Activated CD8-positive, alpha-beta T cell treated with anti-CD3 and anti-CD28 coated beads for 36 hours (primary cell): ENCODE measurements around the gene GUCA2B. TPM values are rescaled to one million over a fixed set of nuclear protein-coding genes. Genes with fewer than 3 reads are reported as not detected.
A peak's percentile ranks its signal among the peaks of the same experiment; 100 is the strongest.

Experiments used
- ATAC-seq: fragments of 200-7000 bp; cut with Tn5 transposase; one replicate; pipeline ENCODE4 v1.10.0; 2021; ENCODE audit warnings: mild to moderate bottlenecking, moderate library complexity
- CTCF ChIA-PET: fragments of 350-600 bp; sonication (Branson Sonifier 250); formaldehyde crosslinking; loops from one replicate; lab custom pipeline; 2021; ENCODE audit warnings: antibody characterized with exemption; lab: Charles Lee
- POLR2A ChIA-PET: fragments of 350-600 bp; sonication (Branson Sonifier 250); formaldehyde crosslinking; loops from one replicate; lab custom pipeline; 2021; ENCODE audit warnings: antibody characterized with exemption; lab: Charles Lee
- DNase-seq: peaks from one replicate; pipeline ENCODE4 v3.0.0-alpha.2; 2020
- H3K27ac Mint-ChIP-seq: one replicate; pipeline ENCODE4 v1.8.0; 2021; ENCODE audit warnings: mild to moderate bottlenecking, mixed read lengths
- H3K27me3 Mint-ChIP-seq: one replicate; pipeline ENCODE4 v1.8.0; 2021; ENCODE audit warnings: mixed read lengths
- H3K36me3 Mint-ChIP-seq: one replicate; pipeline ENCODE4 v1.8.0; 2021; ENCODE audit warnings: low read depth, mixed read lengths
- H3K4me1 Mint-ChIP-seq: one replicate; pipeline ENCODE4 v1.8.0; 2021; ENCODE audit warnings: low read depth, mixed read lengths
- H3K4me3 Mint-ChIP-seq: one replicate; pipeline ENCODE4 v1.8.0; 2021; ENCODE audit warnings: mild to moderate bottlenecking, moderate library complexity, mixed read lengths
- H3K9me3 Mint-ChIP-seq: one replicate; pipeline ENCODE4 v1.8.0; 2021; ENCODE audit warnings: mixed read lengths
- intact Hi-C: fragments of 100-400 bp; cut with micrococcal nuclease; formaldehyde crosslinking; loops from one replicate; pipeline ENCODE4 v1.10.0; 2022
- total RNA-seq, 2 experiments: library from RNA; stranded (reverse); gene quantifications; one replicate each; pipeline ENCODE4 v1.2.3, GENCODE V29; 2021
- TF ChIP-seq, protein P1 (sequence below): fragments of 200-600 bp; IDR thresholded peaks from one replicate; pipeline ENCODE4 v1.8.0; 2022; ENCODE audit warnings: antibody characterized with exemption, mild to moderate bottlenecking

Gene GUCA2B
- total RNA-seq, 2 experiments from 2014 or later = not detected

DNA sequence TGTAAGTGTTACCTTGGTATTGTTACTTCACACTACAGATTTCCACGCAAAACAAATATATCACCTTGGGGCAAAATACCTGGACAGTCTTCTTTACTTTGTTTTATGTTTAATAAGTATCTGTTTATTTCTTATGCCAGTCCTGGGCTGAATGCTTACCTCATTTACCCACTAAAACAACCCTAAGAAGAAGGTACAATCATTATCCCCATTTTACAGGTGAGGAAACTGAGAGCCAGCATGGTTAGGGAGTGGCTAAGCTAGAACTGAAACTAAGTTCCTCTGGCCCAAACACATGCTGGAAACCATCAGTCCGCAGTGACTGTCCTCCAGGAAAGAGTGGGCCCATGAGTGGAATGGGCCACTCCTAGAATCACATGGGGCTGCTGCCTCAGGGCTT is 13.0 kb upstream of the GUCA2B start:
- CTCF ChIA-PET = interaction anchor here (1.4 kb wide), 1 partner anchor 34 kb away, joined by 4 read pairs; no protein-coding TSS in a partner anchor
- TF ChIP-seq, protein P1, sequence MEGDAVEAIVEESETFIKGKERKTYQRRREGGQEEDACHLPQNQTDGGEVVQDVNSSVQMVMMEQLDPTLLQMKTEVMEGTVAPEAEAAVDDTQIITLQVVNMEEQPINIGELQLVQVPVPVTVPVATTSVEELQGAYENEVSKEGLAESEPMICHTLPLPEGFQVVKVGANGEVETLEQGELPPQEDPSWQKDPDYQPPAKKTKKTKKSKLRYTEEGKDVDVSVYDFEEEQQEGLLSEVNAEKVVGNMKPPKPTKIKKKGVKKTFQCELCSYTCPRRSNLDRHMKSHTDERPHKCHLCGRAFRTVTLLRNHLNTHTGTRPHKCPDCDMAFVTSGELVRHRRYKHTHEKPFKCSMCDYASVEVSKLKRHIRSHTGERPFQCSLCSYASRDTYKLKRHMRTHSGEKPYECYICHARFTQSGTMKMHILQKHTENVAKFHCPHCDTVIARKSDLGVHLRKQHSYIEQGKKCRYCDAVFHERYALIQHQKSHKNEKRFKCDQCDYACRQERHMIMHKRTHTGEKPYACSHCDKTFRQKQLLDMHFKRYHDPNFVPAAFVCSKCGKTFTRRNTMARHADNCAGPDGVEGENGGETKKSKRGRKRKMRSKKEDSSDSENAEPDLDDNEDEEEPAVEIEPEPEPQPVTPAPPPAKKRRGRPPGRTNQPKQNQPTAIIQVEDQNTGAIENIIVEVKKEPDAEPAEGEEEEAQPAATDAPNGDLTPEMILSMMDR = no peak

DNA sequence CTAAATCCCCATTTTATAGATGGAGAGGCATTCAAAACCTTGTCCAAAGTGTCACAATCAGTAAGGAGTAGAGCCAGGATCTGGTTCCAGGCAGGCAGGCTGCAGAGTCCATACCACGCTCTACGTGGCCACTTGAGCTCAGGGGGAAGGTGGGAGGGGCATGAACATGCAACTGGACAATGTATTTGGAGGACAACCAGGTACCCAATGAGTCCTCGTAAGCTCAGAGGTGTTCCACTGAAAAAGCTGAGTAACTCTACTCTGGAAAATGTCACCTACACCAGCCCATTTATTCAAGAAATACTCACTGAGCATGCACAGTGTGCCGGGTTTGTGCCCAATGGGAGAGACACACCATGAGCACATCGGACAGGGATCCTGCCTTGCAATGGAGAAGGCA is 11.2 kb upstream of the GUCA2B start:
- Mint-ChIP-seq H3K27me3 (peaks cover 23% of the 10 kb centered on the region), H3K36me3 (no peaks in the 10 kb centered on the region), H3K27ac (no peak overlapping the region), H3K4me3 (no peak overlapping the region), H3K4me1 (peaks cover 6% of the 10 kb centered on the region), H3K9me3 (no peaks in the 10 kb centered on the region)
- intact Hi-C loops = no loop called here
- ChIA-PET CTCF (interaction anchor here (0.7 kb wide), 1 partner anchor 11 kb away, joined by 3 read pairs; no protein-coding TSS in a partner anchor), POLR2A (no interaction called here)
- TF ChIP-seq, protein P1 = no peak
- DNase-seq (no peak), ATAC-seq (no peak)

More for the DNA sequence above, 13.0 kb upstream of the GUCA2B start:
- Mint-ChIP-seq H3K9me3 (no peaks in the 10 kb centered on the region), H3K4me1 (peaks cover 6% of the 10 kb centered on the region), H3K27me3 (peaks cover 21% of the 10 kb centered on the region), H3K27ac (no peak overlapping the region), H3K36me3 (no peaks in the 10 kb centered on the region), H3K4me3 (no peak overlapping the region)
- POLR2A ChIA-PET = no interaction called here
- ATAC-seq (no peak), DNase-seq (no peak)
- intact Hi-C loops = no loop called here

DNA sequence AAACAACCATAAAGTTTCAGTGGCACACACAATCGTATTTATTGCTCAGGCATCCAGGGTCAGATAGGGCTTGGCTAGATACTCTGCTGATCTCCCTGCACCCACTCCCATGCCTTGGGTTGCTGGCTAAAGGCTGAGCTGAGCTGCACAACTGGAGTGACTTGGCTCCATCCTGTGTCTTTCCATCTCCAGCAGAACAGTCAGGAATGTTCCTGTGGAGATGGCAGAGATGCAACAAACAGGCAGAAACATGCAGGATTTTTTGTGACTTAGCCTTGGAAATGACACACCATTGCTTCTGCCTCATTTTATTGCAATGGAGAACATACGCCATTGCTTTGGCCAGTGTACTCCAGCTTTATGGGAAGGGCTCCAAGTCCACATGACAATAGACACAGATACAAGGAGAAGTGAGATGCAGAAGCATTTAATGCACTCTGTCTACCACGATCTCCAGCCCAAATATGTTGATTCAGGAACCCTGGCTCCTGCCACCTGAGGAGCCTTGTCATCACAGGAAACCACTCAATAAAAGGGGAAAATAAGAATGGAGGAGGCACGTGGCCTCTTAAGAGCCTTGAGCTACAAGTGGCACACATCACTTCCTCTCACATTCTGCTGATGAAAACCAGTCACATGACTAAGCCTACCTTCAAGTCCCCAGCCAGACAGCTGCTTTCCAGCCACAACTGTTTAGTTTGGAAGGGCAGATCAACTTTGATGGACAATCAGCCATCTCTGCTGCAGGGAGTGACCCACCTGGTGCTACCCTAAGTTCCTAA is 10.1 kb upstream of the GUCA2B start:
- TF ChIP-seq, protein P1 = no peak
- H3K4me3 Mint-ChIP-seq = no peak overlapping the region
- no peaks in the 10 kb centered on the region for H3K9me3 Mint-ChIP-seq
- peaks cover 6% of the 10 kb centered on the region for H3K4me1 Mint-ChIP-seq
- ChIA-PET CTCF (interaction anchor here (0.8 to 1.3 kb wide), 2 partner anchors 13 to 17 kb away, joined by 4 read pairs; no protein-coding TSS in a partner anchor), POLR2A (no interaction called here)
- H3K27me3 Mint-ChIP-seq = peaks cover 23% of the 10 kb centered on the region
- intact Hi-C loops = no loop called here
- H3K36me3 Mint-ChIP-seq = no peaks in the 10 kb centered on the region
- DNase-seq (no peak), ATAC-seq (peak; percentile 17)
- H3K27ac Mint-ChIP-seq = no peak overlapping the region

DNA sequence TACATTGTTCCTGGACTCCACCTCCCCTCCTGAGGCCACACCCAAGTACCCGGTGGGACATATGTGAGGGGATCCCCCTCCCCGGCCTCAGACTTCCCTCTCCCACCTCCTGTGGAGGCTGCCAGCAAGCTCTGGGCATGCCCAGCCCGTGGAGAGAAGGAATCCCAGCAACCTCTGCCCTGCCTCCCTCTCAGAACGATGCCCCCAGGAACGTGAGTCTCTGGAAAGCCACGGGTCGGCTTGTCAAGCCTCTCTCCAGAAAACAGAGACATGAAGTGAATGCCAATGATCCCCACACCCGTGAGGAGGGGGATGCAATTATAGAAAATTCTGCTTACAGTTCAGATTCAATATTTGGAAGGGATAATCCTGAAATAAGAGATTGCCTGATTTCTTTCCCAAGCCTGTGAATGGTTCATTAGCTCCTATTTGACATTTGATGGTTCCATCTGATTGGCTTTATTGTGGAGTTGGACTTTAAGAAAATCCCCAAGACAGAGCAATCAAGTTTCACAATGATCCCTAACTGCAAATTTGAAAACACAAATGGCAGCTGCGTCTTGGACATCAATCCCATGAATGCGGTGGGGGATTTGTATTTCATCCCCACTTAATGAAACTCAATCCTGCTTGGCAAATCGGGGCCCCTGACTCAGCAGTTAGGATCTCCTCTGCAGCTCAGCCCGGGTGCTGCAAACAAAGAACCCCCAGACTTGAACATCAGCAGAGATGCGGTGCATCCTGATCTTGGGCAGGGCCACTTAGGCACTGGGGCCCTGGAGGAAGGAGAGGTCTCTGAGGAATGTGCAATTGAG is 9.1 kb upstream of the GUCA2B start:
- TF ChIP-seq, protein P1 = no peak
- H3K4me1 Mint-ChIP-seq = peaks cover 6% of the 10 kb centered on the region
- H3K9me3 Mint-ChIP-seq = no peaks in the 10 kb centered on the region
- peaks cover 23% of the 10 kb centered on the region for H3K27me3 Mint-ChIP-seq
- H3K4me3 Mint-ChIP-seq = no peak overlapping the region
- CTCF ChIA-PET = interaction anchor here (0.8 to 5.1 kb wide), 3 partner anchors 11 to 29 kb away, joined by 4 to 36 read pairs (median 4); no protein-coding TSS in a partner anchor
- POLR2A ChIA-PET = no interaction called here
- DNase-seq (no peak), ATAC-seq (no peak)
- intact Hi-C loops = no loop called here
- H3K27ac Mint-ChIP-seq = no peak overlapping the region
- H3K36me3 Mint-ChIP-seq = no peaks in the 10 kb centered on the region
